Measurements from ENCODE around the gene FOXJ1.

GRCh38 chr17:76151896-76152454 lies 10.9 kb upstream of the FOXJ1 start:
- no peak for TF ChIP-seq POLR2A (IDR thresholded peaks at IDR 0.05)
- no peak for TF ChIP-seq CTCF (IDR thresholded peaks at IDR 0.05)
- TF ChIP-seq EP300 (IDR thresholded peaks at IDR 0.05): no peak

Data from ovary (tissue), 3 donors.